Erythroblast (primary cell): ENCODE data around the gene ACTR1A.

Experiments
- GATA1 ChIP-seq: IDR thresholded peaks from 2 replicates; pipeline ENCODE4 v1.6.1; 2011; ENCODE audit warnings: low read depth, mild to moderate bottlenecking, control low read depth, low read length, moderate library complexity
- POLR2A ChIP-seq: IDR thresholded peaks from 2 replicates; pipeline ENCODE4 v1.6.1; 2011; ENCODE audit warnings: mild to moderate bottlenecking, low read length

DNA sequence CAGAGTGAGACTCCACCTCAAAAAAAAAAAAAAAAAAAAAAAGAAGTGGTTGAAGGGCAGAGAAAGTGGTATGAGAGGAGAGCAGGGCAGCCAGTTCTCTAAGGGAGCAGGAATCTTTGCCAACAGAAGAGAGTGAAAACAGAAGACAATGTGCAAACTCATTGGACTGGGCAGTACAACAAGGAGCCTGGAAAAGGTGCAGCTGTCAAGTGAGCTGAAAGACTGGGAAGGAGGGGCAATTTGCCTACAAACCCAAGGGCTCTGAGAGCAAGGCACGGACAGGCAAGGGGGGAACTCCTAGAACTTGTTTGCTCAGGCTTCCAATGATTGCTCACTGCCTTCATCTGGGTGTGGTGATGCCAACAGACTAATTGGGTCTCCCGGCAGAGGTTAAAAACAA is 9.5 kb downstream of the ACTR1A start:
- TF ChIP-seq POLR2A (no peak), GATA1 (no peak)
